H1 (cell line): ENCODE measurements around the gene TBX3. TPM values are rescaled to one million over a fixed set of nuclear protein-coding genes. Genes with fewer than 3 reads are reported as not detected.

Experiments used
- BACH1 ChIP-seq: IDR thresholded peaks from 2 replicates; pipeline ENCODE4 v1.6.1; 2012; ENCODE audit warnings: low read length, improper control_type of control experiment
- BCL11A ChIP-seq, 2 experiments: IDR thresholded peaks; one replicate each; pipeline ENCODE4 v1.6.1; 2011; ENCODE audit warnings: low read depth in 2 of 2, low read length in 2 of 2, mild to moderate bottlenecking in 2 of 2
- BRCA1 ChIP-seq: IDR thresholded peaks from 2 replicates; pipeline ENCODE4 v1.6.1; 2012; ENCODE audit warnings: low read depth, low read length, improper control_type of control experiment
- CHD7 ChIP-seq: fragments of 300-600 bp; sonication (generic); IDR thresholded peaks from 2 replicates; pipeline ENCODE4 v1.7.1; 2012; ENCODE audit warnings: low read length, moderate library complexity, mild to moderate bottlenecking, inconsistent platforms; ENCODE audit not compliant: insufficient replicate concordance
- FOSL1 ChIP-seq: IDR thresholded peaks from 2 replicates; pipeline ENCODE4 v1.6.1; 2011; ENCODE audit warnings: mild to moderate bottlenecking, low read depth, low read length, moderate library complexity; ENCODE audit not compliant: insufficient read depth
- GTF2F1 ChIP-seq: IDR thresholded peaks from 2 replicates; pipeline ENCODE4 v1.6.1; 2012; ENCODE audit warnings: low read depth, low read length, improper control_type of control experiment, borderline replicate concordance
- HDAC6 ChIP-seq: IDR thresholded peaks from one replicate; pipeline ENCODE4 v1.7.1; 2012; ENCODE audit warnings: low read depth, mild to moderate bottlenecking, inconsistent platforms, low read length, moderate library complexity
- POU5F1 ChIP-seq: IDR thresholded peaks from 2 replicates; pipeline ENCODE4 v1.6.1; 2011; ENCODE audit warnings: low read depth, mild to moderate bottlenecking, low read length, moderate library complexity
- SAP30 ChIP-seq: fragments of 300-600 bp; sonication (generic); IDR thresholded peaks from 2 replicates; pipeline ENCODE4 v1.7.1; 2012; ENCODE audit warnings: low read length, moderate library complexity, mild to moderate bottlenecking, inconsistent platforms; ENCODE audit not compliant: insufficient read depth, insufficient replicate concordance
- SP4 ChIP-seq: IDR thresholded peaks from 2 replicates; pipeline ENCODE4 v1.6.1; 2012; ENCODE audit warnings: low read length, inconsistent platforms
- ZNF274 ChIP-seq: IDR thresholded peaks from 2 replicates; pipeline ENCODE4 v1.7.0; 2012; ENCODE audit warnings: low read length, borderline replicate concordance; ENCODE audit errors: extremely low read depth
- polyA plus RNA-seq, 7 experiments: library from polyadenylated mRNA; depleted of rRNA in 3 of 7; stranded (reverse) in 5 of 7; unstranded in 2 of 7; fragments of >200 nt in 5 of 7; fragments of 200-250 nt in 2 of 7; gene quantifications; 1 replicate in 5 of 7; 2 replicates in 1 of 7; 4 replicates in 1 of 7; pipeline versions ENCODE4 v1.2.1 to v1.2.3, GENCODE V29; 2011 to 2013; ENCODE audit warnings: missing spikeins in 2 of 7, mixed read lengths in 2 of 7
- total RNA-seq: library from RNA; stranded (reverse); fragmentation: NEBNext Ultra II Directional; extraction: Animal tissue kit (Norgen Biotek cat#: 25700); gene quantifications from 2 replicates; pipeline ENCODE4 v1.2.1, GENCODE V29; 2021
- TF ChIP-seq, protein P1 (sequence below): IDR thresholded peaks from 2 replicates; pipeline ENCODE4 v1.6.1; 2012; ENCODE audit warnings: inconsistent platforms

Gene TBX3
- total and polyA plus RNA-seq, 2 of the 8 experiments (the other 6 are each of a cell fraction or from before 2014, with no cell fraction given) = 0.09 to 1.0 TPM

- no peak for TF ChIP-seq CHD7
- no peak for TF ChIP-seq ZNF274
- TF ChIP-seq GTF2F1 = no peak
- TF ChIP-seq, protein P1, sequence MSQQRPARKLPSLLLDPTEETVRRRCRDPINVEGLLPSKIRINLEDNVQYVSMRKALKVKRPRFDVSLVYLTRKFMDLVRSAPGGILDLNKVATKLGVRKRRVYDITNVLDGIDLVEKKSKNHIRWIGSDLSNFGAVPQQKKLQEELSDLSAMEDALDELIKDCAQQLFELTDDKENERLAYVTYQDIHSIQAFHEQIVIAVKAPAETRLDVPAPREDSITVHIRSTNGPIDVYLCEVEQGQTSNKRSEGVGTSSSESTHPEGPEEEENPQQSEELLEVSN = no peak
- TF ChIP-seq BCL11A (IDR thresholded peaks at IDR 0.05; ENCODE audit: low read depth in 2 of 2, low read length in 2 of 2) = no peak
- no peak for TF ChIP-seq FOSL1
- no peak for TF ChIP-seq HDAC6
- no peak for TF ChIP-seq BACH1
- TF ChIP-seq SP4 = no peak
- no peak for TF ChIP-seq SAP30
- TF ChIP-seq POU5F1 = no peak
- TF ChIP-seq BRCA1 = no peak
These were observed 52.7 kb downstream of the TBX3 start (continued) for GRCh38 chr12:114631242-114631641.
